ENCODE measurements around the gene VEZT.

VEZT gene

DNA sequence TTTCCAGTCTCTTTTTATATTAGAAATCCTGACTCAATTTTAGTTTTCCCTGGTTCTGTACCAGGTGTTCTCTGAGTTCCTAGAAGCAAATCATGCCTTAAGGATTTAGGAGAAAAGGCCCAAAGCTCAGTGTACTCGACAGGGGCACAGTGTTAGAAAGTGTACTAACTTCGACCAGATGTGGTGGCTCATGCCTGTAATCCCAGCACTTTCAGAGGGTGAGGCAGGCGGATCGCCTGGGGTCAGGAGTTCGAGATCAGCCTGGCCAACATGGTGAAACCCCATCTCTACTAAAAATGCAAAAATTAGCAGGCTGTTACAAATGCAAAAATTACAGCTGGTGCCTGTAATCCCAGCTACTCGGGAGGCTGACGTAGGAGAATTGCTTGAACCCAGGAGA, 12.0 kb downstream of the VEZT start:
- no peak for TF ChIP-seq CTCF (IDR thresholded peaks at IDR 0.05)

DNA sequence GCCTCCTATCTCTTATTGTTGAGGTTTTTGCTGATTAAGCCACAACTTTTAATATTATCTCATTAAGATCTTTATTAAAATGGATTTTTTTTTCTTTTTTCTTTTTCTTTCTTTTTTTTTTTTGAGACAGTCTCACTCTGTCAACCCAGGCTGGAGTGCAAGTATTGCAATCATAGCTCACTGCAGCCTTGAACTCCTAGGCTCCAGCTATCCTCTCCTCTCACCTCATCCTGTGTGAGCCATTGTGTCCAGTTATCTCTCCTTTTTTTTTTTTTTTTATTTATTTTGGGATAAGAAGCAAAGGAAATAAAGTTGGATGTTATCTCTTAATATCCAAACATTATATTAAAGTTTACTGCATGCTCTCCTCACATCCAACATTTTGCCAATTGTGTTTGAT, 12.7 kb downstream of the VEZT start:
- TF ChIP-seq CTCF (IDR thresholded peaks at IDR 0.05), result no peak

GRCh38 chr12:95231190-95231589, 13.6 kb downstream of the VEZT start:
- no peak for TF ChIP-seq CTCF (IDR thresholded peaks at IDR 0.05)

GRCh38 chr12:95237315-95237714, 19.7 kb downstream of the VEZT start:
- no peak for TF ChIP-seq CTCF (IDR thresholded peaks at IDR 0.05)

DNA sequence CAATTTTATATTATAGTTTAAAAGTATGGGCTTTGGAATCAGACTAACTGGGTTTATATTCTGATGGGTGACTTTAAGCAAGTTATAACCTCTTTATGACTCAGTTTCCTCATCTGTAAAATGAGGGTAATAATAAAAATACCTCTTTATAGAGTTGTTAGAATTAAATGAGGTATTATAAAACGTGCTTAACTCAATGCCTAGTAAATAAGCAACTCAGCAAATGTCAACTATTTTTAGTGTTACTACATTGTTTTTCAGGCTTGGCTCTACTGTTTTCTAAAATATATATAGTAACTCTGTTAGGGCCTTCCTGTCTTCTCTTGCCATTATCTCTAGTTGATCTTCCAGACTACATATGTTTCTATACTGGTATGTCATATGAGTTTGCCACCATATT, 20.5 kb downstream of the VEZT start:
- no peak for TF ChIP-seq CTCF (IDR thresholded peaks at IDR 0.05)

GRCh38 chr12:95239216-95239615, 21.6 kb downstream of the VEZT start:
- no peak for TF ChIP-seq CTCF (IDR thresholded peaks at IDR 0.05)

DNA sequence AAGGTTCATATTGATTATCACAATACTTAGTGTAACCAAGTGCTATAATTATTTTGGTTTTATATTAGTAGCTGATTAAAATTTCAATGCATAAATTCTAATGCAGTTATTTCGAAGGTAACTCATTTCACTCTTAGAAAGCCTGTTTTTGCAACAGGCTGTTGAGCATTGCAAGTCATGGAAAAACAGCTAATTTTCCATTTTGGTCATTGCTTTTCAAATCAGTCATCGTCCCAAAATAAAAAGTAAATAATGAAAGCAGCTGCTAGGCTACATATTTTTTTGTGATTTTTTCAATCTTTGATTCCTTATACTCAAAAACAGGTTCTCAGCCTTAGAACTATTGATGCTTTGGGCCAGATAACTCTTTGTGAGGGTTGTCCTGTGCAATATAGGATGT, 22.9 kb downstream of the VEZT start:
- no peak for TF ChIP-seq CTCF (IDR thresholded peaks at IDR 0.05)

DNA sequence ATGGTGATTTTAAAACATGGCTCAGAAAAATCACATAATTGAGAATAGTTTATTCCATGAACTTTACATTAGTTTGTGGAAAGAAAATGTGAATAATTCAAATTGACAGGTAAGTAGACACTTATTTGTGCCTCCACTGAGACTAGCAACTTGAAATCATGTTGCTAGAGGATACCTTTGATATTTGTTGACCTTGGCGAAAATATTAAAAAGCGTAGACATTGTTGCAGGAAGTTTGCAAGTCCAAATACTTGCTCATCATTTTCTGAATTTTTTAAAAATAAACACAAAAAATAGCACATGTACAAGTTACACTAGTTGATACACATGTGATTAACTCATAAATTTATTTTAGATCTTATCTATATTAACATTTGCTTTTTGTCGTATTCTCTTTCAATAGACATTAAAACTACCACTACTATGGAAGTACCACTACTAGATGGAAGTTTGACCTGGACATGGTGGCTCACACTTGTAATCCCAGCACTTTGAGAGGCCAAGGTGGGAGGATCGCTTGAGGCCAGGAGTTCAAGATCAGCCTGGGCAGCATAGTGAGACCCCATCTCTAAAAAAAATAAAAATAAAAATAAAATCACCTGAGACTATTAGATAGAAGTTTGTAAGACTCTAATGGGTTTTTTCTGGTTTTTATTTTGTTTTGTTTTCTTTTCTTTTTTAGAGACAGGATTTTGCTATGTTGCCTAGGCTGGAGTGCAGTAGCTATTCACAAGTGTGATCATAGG, 24.3 kb downstream of the VEZT start:
- no peak for TF ChIP-seq CTCF (IDR thresholded peaks at IDR 0.05)

Measured in LNCAP (cell line).